Amygdala (tissue), 56 donors: ENCODE measurements around the gene NDUFB4.
"Not testable (repeated sequence)": the region's sequence is repeated elsewhere in the genome, so short reads cannot be mapped to it uniquely, and the experiment has no call there.

Source experiments
- DNase-seq, 56 donors: peaks; one replicate each; lab custom pipeline; 2025; lab: John Stamatoyannopoulos, UW

NDUFB4 gene

DNA sequence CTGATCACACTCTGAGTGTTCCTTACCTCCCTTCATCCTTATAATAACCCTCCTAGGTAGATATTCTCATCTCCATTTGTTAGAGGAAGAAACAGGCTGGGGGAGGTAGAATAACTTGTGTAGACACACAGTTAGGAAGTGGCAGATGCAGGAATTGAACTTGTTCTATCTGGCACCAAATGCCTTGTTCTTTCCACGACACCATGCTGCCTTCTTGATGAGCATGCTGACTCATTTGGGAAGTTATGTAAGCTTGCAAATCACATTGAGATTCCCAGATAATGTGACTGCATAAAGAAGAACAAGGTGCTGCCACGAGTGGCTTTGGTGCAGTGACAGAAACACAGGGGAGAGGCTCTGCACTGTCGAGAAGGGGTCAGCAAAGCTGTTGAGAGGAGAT, 27.5 kb upstream of the NDUFB4 start:
- peak in 1 of 56 donors; percentile 9 for DNase-seq

DNA sequence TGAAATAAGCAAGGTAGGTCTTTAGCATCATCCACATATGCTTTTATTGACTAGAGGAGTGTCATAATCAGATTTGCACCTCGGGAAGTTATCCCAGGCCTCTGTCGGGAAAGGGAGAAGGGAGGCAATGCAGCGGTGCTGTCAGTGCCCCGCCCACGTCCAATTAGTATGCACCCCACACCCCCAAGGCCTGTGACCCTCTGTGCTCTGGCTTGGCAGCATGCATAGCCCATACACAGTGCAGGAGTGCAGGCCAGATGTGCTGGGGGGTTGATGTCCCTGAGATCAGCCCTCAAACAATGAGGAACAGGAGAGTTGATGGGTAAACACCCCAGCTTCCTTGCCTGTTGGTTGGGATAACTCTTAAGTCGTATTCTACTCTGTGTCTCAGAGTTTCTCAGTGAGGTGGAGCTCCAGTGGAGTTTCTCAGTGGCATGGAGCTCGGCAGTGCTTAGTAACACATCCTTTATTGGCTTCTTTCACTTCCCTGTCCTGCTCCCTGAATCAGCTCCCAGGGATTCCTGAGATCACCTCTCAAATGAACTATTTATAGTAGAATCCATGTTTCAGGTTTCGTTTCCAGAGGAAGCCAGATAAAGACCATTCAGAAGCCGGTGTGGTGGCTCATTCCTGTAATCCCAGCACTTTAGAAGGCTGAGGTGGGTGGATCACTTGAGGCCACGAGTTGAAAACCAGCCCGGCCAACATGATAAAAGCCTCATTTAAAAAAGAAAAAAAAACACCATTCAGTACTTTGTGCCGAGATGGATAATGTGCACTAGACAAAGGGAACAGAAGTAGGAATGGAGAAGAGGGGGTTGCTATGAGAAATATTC, 26.7 kb upstream of the NDUFB4 start:
- no peak for DNase-seq

DNA sequence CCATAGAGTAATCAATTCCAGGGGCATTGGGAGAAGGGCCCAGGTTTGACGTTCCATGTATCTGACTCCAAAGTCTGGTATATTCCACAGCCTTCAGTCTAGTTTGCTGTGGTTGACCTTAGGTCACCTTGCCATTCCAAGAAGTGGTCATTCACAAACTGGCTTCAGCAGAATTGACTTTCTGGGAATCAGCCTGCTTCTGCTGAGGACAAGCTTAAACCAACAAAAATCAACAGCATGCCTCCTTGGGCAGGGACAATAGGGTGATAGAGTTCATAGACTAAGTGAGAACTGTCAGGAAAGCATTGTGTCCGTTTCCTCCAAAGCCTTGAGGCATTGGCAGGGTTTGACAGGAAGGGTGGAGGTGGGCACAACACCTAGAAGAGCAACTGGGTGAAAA, 24.1 kb upstream of the NDUFB4 start:
- DNase-seq, result no peak

DNA sequence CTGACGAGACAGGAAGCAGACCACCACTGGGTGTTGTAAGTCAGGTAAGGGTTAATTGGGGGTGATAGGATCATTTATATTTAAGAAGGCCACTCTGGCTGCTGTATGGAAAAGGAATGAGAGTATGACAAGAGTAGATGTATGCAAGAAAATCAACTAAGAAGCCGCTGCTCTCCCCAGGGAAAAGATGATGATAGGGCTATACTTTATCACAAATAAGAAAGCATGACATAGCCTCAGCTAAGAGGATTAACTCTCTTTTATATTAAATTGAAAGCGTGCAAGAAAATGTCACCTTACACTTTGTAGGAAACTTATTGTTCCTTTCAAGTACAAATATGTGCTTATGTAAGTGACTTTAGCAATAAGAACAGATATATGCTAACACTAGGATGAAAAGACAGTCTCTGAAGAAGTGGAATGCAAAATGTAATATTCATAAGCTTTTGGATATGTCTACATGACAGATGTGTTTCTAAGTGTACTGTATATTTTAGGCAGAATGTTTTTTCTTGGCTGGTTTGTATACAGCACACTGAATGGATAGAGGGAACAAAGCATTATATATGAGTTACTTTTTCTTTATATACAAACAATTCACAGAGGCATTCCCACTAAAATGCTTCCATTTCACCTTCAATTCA, 8.7 kb upstream of the NDUFB4 start:
- DNase-seq, result no peak

DNA sequence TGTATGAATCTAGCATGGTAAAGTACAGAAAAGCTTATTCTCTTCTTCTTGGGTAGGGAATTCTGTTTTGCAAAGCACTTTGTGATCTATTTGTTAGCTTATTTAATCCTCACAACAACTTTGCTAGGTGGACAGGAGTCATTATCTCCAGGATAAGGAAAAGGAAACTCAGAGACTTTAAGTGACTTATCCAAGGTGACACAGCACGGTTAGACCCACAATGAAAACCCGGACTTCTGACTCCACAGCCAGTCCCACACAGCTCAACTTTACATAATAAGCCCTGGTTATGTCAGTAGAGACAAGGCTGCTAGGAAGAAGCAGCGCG, 384 bp upstream of the NDUFB4 start:
- no peak for DNase-seq

DNA sequence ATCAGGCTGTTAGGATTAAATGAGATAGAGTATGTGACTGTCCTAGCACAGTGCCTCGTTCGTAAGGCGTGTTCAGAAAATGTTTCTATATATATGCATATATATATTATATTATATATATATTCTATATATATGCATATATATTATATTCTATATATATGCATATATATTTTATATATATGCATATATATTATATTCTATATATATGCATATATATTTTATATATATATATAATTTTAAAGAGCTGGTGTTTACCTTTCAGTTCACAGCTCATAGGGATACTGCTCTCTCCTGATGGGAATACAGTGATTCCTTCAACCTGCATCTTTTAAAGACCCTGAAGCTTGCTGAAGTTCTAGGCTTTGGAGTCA, 702 bp downstream of the NDUFB4 start:
- DNase-seq, result no peak

DNA sequence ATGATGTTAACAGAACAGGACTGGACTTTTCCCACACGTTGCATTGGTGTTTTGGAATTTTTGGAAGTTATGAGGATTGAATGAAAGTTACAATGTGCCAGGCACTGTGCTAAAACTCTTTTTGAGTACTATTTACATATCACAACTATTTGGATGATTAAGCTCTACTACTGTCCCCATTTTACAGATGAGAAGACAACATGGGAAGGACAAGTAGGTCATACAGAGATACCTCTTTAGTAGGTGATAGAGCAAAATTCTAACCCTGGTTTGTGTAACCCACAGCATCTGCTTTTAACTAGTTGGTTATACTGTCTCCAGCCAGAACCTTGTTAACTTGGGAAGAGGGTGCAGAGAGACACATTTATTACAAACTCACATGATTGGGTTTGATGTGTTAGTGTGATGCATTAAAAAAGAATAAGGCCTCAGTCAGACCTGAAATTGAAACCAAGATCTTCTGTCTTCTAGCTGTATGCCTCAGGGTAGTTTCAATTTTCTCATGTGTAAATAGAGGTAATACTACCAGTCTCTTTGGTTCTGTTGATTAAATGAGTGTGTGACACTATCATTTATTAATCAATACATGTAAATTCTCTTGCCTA, 1.4 kb downstream of the NDUFB4 start:
- no peak for DNase-seq

DNA sequence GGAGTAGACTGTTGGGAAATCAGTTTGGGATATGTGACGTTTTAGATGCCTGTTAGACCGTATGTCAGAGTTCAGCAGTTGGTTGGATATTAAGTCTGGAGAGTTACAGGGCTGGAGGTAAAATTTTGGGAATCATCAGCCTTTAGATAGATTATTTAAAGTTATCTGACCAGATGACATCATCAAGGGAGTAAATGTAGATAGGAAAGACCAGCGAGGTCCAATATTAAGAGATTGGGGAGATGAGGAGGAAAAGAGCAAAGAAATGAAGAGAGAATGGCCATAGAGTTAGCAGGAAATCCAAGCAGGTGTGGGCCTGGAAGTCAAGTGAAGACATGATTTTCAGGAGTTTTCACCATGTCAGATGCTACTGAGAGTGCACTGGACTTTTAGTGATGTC, 3.1 kb downstream of the NDUFB4 start:
- DNase-seq, result no peak

DNA sequence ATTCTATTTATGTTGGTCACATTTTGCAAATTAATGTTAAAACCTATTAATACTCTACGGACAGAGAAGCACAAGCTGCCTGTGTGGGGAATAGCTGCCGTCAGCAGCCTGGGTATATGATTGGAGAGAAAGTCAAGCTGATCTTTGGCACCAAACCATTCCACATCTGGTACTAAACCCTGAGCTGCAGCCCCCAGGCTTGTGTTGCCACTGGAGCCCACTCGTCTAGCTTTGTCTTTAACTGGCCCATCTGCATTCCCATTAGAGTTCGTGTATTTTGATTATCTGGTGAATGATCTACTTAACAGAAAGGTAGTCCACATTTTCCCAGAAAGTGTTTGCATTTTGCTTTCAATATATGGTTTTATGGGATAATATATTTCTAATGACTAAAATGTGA, 5.4 kb downstream of the NDUFB4 start:
- DNase-seq, result no peak

DNA sequence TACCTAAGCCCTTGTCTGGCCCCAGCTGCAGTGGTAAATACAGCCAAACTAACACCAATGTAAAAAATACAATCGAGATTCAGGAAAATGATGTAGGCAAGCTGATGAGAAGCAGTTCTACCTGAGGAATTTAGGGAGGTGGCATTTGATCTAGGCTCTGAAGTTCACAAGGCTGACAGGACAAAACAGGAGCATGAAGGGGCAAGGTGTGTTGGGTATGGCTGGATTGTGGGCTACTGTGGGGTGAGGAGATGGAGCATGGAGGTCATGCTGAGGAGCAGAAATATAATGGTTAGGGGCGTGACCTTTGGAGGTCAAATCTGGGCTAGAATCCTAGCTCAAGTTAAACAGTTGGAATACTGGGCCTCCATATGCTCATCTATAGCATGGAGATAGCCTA, 6.5 kb downstream of the NDUFB4 start:
- DNase-seq, result no peak

DNA sequence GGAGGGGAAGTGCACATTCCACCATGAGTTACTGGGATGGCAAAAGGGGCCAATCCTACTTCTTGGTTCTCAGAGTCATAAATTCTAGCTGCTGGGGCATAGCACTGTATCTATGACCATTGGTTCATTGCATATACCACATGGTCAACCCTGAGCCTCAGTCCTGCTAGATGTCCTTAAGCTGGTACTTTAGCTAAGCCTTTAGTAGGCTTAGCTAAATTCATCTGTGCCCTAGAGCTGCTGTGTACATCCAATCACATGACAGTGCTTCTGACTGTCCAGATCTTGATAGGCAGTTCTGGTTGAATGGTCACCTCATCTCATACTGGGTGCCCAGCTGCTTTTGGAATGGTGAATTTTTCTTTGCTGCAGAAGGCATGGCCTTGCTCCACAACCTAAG, 8.2 kb downstream of the NDUFB4 start:
- no peak for DNase-seq

DNA sequence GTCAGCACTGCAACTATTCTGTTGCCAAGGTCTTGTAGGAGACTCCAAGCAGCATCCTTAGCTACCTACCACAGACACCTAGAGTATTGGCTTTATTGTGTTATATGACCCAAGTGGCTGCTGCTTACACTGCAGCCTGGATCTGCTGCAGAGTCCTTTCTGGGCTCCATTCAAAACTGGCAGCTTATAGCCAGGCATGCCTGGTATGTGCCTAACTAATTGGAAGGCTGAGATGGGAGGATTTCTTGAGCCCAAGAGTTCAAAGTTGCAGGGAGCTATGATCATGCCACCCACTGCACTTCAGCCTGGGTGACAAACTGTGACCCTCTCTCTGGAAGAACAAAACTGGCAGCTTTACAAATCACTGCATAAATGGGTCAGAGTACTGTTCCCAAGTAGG, 8.6 kb downstream of the NDUFB4 start:
- DNase-seq, result no peak

DNA sequence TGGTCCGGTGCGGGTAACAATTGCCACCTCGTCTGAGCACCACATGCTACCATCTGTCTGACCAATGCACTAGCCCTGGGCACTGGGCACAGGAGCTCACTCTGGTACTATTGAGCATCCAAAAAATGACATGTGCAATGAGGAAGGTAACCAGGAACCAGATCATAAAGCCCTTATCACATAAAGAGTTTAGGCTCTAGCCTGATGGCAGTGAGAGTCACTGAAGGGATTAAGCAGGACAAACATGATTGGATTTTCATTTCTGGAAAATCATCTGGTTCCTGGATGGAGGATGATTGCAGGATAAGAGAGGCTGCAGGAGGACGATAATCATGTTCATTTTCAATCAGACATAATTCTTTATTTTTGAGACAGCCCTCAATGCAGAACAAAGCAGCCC, 12.4 kb downstream of the NDUFB4 start:
- DNase-seq, result no peak

DNA sequence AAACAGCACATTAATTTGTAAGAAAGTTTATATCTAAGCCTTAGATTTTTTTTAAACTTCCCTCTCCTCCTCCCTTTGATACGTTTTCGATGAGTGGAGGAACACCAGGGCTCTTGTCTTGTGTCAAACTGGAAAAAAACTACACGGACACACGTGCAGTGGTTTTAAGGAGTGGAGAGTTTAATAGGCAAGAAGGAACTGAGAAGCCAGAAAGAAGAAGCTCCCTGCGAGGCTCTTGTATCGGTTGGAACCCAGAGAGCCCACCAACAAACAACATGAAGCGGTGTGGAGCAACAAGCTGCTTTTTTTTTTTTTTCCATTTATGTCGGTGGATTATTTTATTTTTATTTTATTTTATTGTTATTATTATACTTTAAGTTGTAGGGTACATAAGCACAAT, 18.6 kb downstream of the NDUFB4 start:
- DNase-seq, result no peak

DNA sequence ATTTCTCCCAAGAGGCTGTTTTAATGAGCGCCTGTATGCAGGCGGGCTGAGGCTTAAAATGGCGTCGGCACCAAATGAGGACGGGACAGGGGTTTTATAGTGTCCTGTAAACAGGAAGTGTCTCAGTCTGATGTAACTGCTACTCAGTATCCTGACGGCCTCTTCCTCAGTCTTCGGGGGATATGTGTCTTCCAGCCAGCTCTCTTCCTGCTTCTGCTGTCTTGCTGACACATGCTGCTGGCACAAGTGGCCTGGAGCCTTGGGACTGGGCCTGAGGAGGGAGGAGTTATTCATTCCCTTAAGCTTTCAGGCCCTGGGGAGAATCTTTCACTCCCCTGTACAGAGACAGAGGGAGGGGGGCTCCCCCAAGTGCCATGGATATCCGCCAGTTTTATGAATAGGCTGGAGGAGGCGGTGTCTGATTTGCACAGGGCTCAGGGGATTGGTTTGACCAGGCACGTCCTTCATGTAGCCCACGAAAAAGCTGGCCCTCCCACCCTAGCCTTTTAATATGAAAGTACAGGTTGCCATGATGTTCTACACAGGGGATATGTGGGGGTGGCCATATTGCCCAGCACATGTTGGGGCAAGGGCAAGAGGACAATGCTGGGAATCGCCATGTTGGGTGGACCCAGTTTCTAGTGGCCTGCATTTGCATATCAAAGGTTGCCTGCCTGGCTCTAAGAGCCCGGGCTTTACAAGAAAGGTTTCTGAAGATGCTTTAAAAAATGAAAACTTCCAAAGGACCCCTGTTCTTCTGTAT, 19.9 kb downstream of the NDUFB4 start:
- DNase-seq, result peak in 32 of 56 donors; percentile 1 to 58 (median 15)

DNA sequence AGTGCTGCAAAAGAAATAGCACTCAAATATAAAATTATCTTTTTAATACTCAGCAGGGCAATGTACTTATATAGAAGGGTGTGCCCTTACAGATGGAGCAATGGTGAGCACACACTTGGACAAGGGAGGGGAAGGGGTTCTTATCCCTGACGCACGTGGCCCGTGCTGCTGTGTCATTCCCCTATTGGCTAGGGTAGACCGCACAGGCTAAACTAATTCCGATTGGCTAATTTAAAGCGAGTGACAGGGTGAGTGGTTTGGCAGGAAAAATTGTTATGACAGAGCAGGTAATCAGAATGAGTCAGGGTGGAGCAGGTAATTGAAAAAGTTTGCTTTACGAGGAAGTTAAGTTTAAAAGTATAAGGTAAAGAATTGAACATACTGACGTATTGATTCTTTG, 20.6 kb downstream of the NDUFB4 start:
- DNase-seq, result not testable (repeated sequence)

DNA sequence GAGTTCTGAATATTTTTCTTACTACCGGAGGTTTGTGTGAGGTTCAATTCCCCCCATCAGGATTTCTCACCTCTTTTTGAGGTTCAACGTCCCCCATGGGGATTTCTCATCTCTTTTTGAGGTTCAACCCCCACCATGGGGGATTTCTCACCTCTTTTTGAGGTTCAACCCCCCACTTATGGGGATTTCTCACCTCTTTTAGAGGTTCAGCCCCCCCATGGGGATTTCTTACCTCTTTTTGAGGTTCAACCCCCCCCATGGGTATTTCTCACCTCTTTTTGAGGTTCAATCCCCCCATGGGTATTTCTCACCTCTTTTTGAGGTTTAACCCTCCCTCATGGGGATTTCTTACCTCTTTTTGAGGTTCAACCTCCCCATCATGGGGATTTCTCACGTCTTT, 26.3 kb downstream of the NDUFB4 start:
- DNase-seq, result no peak

DNA sequence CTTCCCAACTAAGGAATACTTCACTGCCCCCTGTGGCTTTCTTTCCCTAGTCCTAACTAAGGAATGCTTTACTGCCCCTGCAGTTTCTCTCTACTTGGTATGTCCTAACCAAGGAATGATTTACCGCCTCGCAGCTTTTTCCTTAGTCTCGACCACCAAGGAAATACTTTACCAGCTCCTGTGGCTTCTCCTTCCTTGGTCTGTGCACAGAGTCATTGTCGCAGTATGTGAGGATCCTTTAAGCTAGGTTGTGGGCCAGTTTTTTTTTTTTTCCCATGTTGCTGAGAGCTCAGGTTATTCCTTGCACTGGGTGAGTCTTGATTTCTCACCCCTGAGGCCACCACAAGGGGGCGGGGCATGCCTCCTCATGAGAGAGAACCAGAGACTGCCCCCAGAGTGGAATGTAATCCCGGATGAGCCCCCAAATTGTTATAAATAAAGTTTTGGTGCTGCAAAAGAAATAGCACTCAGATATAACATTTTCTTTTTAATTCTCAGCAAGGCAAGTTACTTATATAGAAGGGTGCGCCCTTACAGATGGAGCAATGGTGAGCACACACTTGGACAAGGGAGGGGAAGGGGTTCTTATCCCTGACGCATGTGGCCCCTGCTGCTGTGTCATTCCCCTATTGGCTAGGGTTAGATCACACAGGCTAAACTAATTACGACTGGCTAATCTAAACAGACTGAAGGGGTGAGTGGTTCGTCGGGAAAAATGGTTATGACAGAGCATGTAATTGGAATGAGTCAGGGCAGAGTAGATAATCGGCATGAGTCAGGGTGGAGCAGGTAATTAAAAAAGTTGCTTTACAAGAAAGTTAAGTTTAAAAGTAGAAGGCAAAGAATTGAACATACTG, 27.0 kb downstream of the NDUFB4 start:
- no peak for DNase-seq

DNA sequence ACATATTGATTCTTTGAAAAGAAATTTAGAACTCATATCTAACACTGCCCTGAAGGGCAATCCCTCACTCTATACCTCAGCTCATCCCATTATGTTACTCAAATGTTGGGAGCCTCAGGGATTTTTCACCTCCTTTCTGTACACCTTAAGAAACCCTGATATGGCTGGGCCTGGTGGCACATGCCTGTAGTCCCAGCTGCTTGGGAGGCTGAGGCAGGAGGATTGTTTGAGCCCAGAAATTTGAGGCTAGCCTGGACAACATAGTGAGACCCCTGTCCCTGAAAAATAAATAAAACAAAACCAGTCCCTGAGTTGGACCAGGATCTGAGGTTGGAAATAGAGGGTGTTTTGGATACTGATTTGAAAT, 27.6 kb downstream of the NDUFB4 start:
- DNase-seq, result no peak

DNA sequence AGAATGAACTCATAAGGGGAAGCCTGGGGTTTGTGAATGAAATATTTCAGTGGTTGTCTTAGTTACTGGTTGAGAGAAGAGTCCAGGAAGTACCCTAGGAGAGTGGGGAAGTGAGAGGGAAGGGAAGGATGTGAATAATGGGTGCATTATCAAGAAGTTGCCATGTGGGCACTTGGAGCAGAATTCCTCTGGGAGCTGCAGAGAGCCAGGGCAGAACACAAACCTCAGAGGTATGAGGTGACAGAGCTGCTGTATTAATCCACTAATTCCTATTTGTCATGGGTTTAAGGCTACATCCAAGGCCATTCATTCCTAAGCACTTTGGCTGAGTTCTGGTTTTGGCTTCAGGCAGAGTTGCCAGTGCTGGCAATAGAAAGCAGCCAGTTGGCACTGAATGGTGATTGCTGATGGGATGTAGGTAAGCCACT, 29.0 kb downstream of the NDUFB4 start:
- no peak for DNase-seq
